K562 (cell line): ENCODE data around the gene ERI2. TPM values are rescaled to one million over a fixed set of nuclear protein-coding genes. Genes with fewer than 3 reads are reported as not detected.

ENCODE experiments used
- FOXK1 ChIP-seq: sonication (generic); formaldehyde crosslinking; IDR thresholded peaks from 2 replicates; pipeline ENCODE4 v1.8.0; 2022; ENCODE audit warnings: missing genetic modification reagents, mild to moderate bottlenecking, borderline replicate concordance
- JUN ChIP-seq, 2 experiments: sonication (generic) in 1 of 2; formaldehyde crosslinking in 1 of 2; IDR thresholded peaks; 2 replicates each; pipeline versions ENCODE4 v1.6.1 to v1.8.0; 2012 to 2022; ENCODE audit warnings: borderline replicate concordance in 2 of 2, mild to moderate bottlenecking in 2 of 2, improper control_type of control experiment in 1 of 2, low read depth in 1 of 2, low read length in 1 of 2, missing genetic modification reagents in 1 of 2
- MED1 ChIP-seq: sonication (generic); formaldehyde crosslinking; IDR thresholded peaks from 2 replicates; pipeline ENCODE4 v1.8.1; 2023; ENCODE audit warnings: missing genetic modification reagents, borderline replicate concordance
- NFE2 ChIP-seq: IDR thresholded peaks from 2 replicates; pipeline ENCODE4 v1.6.1; 2014; ENCODE audit warnings: antibody characterized with exemption, low read depth
- PML ChIP-seq: IDR thresholded peaks from 2 replicates; pipeline ENCODE4 v1.6.1; 2012; ENCODE audit warnings: low read length, inconsistent platforms
- SRF ChIP-seq, 2 experiments: fragments of 250-450, 450-650 bp in 1 of 2; sonication (Bioruptor Pico) in 1 of 2; sonication (generic) in 1 of 2; formaldehyde crosslinking; IDR thresholded peaks; 2 replicates each; pipeline versions ENCODE4 v1.5.0 to v1.5.1; 2020 to 2022; ENCODE audit warnings: mild to moderate bottlenecking in 1 of 2, missing genetic modification reagents in 1 of 2
- ZBTB12 ChIP-seq: fragments of 250-450 bp; sonication (Bioruptor Pico); IDR thresholded peaks from 2 replicates; pipeline ENCODE4 v1.4.0; 2020
- ZBTB40 ChIP-seq, 2 experiments: fragments of 450-650 bp in 1 of 2; sonication (generic) in 1 of 2; formaldehyde crosslinking in 1 of 2; IDR thresholded peaks; 2 replicates each; pipeline versions ENCODE4 v1.7.1 to v1.9.0; 2016 to 2022; ENCODE audit warnings: inconsistent platforms in 1 of 2, mild to moderate bottlenecking in 1 of 2, missing genetic modification reagents in 1 of 2
- ZNF146 ChIP-seq: IDR thresholded peaks from one replicate; pipeline ENCODE4 v1.6.1; 2018; ENCODE audit warnings: missing compliant biosample characterization; ENCODE audit not compliant: unreplicated experiment
- ZNF589 ChIP-seq: fragments of 200-800 bp; sonication (Bioruptor generic); IDR thresholded peaks from 2 replicates; pipeline ENCODE4 v1.6.1; 2016; ENCODE audit warnings: low read depth, missing genetic modification characterization, missing compliant biosample characterization
- ZNF76 ChIP-seq: fragments of 250-450 bp; sonication (Bioruptor Pico); IDR thresholded peaks from 2 replicates; pipeline ENCODE4 v1.4.0; 2020; ENCODE audit warnings: mild to moderate bottlenecking, moderate library complexity, borderline replicate concordance
- polyA plus RNA-seq, 8 experiments: library from polyadenylated mRNA; depleted of rRNA in 4 of 8; stranded (reverse) in 5 of 8; unstranded in 3 of 8; fragments of >200 nt; fragmentation: Nextera tagmentation in 2 of 8; fragmentation: Illumina TruSeq in 1 of 8; extraction: Ambion mirVana in 2 of 8; extraction: Trizol in 1 of 8; gene quantifications; 2 replicates each; pipeline versions ENCODE4 v1.2.1 to v1.2.3, GENCODE V29; 2011 to 2014; ENCODE audit warnings: inconsistent platforms in 1 of 8, missing spikeins in 1 of 8
- total RNA-seq, 7 experiments: library from RNA; depleted of rRNA in 6 of 7; stranded (reverse); fragments of >200 nt in 6 of 7; fragmentation: Illumina TruSeq in 2 of 7; extraction: Trizol in 2 of 7; gene quantifications; 2 replicates each; pipeline versions ENCODE4 v1.2.1 to v1.2.3, GENCODE V29; 2011 to 2021; ENCODE audit warnings: low replicate concordance in 1 of 7
- TF ChIP-seq, protein P1 (sequence below): sonication (generic); formaldehyde crosslinking; IDR thresholded peaks from 2 replicates; pipeline ENCODE4 v1.8.0; 2022; ENCODE audit warnings: mild to moderate bottlenecking, missing genetic modification reagents

The ERI2 gene
- total and polyA plus RNA-seq, 9 of the 15 experiments (the other 6 are each of a cell fraction or from before 2014, with no cell fraction given), result 23.3 to 57.0 (median 48.1) TPM

- TF ChIP-seq ZBTB40 (IDR thresholded peaks at IDR 0.05), result no peak
- TF ChIP-seq ZBTB40 (CRISPR knock-in tag; IDR thresholded peaks at IDR 0.05), result no peak
- peak; percentile 72 for TF ChIP-seq NFE2
- peak; percentile 87 for TF ChIP-seq JUN (IDR thresholded peaks at IDR 0.05; ENCODE audit: borderline replicate concordance, low read depth, low read length)
- no peak for TF ChIP-seq JUN (CRISPR knock-in tag; IDR thresholded peaks at IDR 0.05; ENCODE audit: borderline replicate concordance)
- no peak for TF ChIP-seq ZNF76 (CRISPR knock-in tag)
- TF ChIP-seq ZBTB12 (CRISPR knock-in tag), result peak; percentile 17; the same call in 1 of the 2 replicates
- TF ChIP-seq FOXK1 (CRISPR knock-in tag), result no peak
- no peak for TF ChIP-seq SRF (CRISPR knock-in tag; IDR thresholded peaks at IDR 0.05)
- no peak for TF ChIP-seq ZNF146 (CRISPR knock-in tag)
- TF ChIP-seq MED1 (CRISPR knock-in tag), result no peak
- TF ChIP-seq, protein P1, sequence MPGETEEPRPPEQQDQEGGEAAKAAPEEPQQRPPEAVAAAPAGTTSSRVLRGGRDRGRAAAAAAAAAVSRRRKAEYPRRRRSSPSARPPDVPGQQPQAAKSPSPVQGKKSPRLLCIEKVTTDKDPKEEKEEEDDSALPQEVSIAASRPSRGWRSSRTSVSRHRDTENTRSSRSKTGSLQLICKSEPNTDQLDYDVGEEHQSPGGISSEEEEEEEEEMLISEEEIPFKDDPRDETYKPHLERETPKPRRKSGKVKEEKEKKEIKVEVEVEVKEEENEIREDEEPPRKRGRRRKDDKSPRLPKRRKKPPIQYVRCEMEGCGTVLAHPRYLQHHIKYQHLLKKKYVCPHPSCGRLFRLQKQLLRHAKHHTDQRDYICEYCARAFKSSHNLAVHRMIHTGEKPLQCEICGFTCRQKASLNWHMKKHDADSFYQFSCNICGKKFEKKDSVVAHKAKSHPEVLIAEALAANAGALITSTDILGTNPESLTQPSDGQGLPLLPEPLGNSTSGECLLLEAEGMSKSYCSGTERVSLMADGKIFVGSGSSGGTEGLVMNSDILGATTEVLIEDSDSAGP (CRISPR knock-in tag), result no peak
- TF ChIP-seq ZNF589 (CRISPR knock-in tag), result peak; percentile 94
- TF ChIP-seq PML, result peak; percentile 96
Observed at GRCh38 chr16:20747030-20747816, 59.0 kb downstream of the ERI2 start (continued).
